ENCODE results near the gene L3MBTL1. TPM values are rescaled to one million over a fixed set of nuclear protein-coding genes. Genes with fewer than 3 reads are reported as not detected.
A peak's percentile ranks its signal among the peaks of the same experiment; 100 is the strongest.

The L3MBTL1 gene
- total RNA-seq, 3 donors from 2014 or later (not counting 1 experiment from before 2014, with no cell fraction given) = 15.4 to 17.1 (median 17.0) TPM

GRCh38 chr20:43563429-43563828 is 55.9 kb downstream of the L3MBTL1 start:
- intact Hi-C loops (cut with micrococcal nuclease) = no loop called here
- H3K4me1 Mint-ChIP-seq = no peaks in the 10 kb centered on the region
- WGBS (ENCODE audit: insufficient coverage) = 74% methylated on average over 3 of the region's 3 CpGs
- Histone ChIP-seq H3K4me3 (ENCODE audit: low read length) (no peak overlapping the region), H3K4me1 (ENCODE audit: control insufficient read depth, insufficient read depth, low read length) (no peaks in the 10 kb centered on the region), H3K36me3 (ENCODE audit: control insufficient read depth, insufficient read depth, low read length) (no peaks in the 10 kb centered on the region), H3K27ac (ENCODE audit: low read length) (no peak overlapping the region), H3K9me3 (ENCODE audit: control insufficient read depth, insufficient read depth, low read length) (no peaks in the 10 kb centered on the region), H3K27me3 (ENCODE audit: control insufficient read depth, insufficient read depth, low read length) (no peaks in the 10 kb centered on the region)
- no peak overlapping the region for H3K27ac Mint-ChIP-seq
- no peaks in the 10 kb centered on the region for H3K9me3 Mint-ChIP-seq
- no peaks in the 10 kb centered on the region for H3K36me3 Mint-ChIP-seq
- H3K27me3 Mint-ChIP-seq (ENCODE audit: low read depth in 2 of 2) = peaks cover 0 to 6% of the 10 kb centered on the region in 2 donors
- no peak overlapping the region for H3K4me3 Mint-ChIP-seq
- no peak for TF ChIP-seq CTCF (IDR thresholded peaks at IDR 0.05)
- ATAC-seq (no peak), DNase-seq (no peak)

- Histone ChIP-seq H3K4me1 (ENCODE audit: control insufficient read depth, insufficient read depth, low read length) (no peaks in the 10 kb centered on the region), H3K36me3 (ENCODE audit: control insufficient read depth, insufficient read depth, low read length) (no peaks in the 10 kb centered on the region), H3K27ac (ENCODE audit: low read length) (no peak overlapping the region), H3K27me3 (ENCODE audit: control insufficient read depth, insufficient read depth, low read length) (no peaks in the 10 kb centered on the region), H3K4me3 (ENCODE audit: low read length) (no peak overlapping the region), H3K9me3 (ENCODE audit: control insufficient read depth, insufficient read depth, low read length) (no peaks in the 10 kb centered on the region)
- H3K4me1 Mint-ChIP-seq = no peaks in the 10 kb centered on the region
- H3K4me3 Mint-ChIP-seq = no peak overlapping the region
- H3K27me3 Mint-ChIP-seq (ENCODE audit: low read depth in 2 of 2) = peaks cover 0 to 6% of the 10 kb centered on the region in 2 donors
- WGBS (ENCODE audit: insufficient coverage) = 93% methylated on average over 7 of the region's 7 CpGs
- DNase-seq = no peak
- no peaks in the 10 kb centered on the region for H3K36me3 Mint-ChIP-seq
- intact Hi-C loops (cut with micrococcal nuclease) = no loop called here
- peak in 1 of 3 donors; percentile 28 for ATAC-seq
- no peaks in the 10 kb centered on the region for H3K9me3 Mint-ChIP-seq
- no peak overlapping the region for H3K27ac Mint-ChIP-seq
- no peak for TF ChIP-seq CTCF (IDR thresholded peaks at IDR 0.05)
Observed at GRCh38 chr20:43563991-43564390, 56.5 kb downstream of the L3MBTL1 start.

- WGBS (ENCODE audit: insufficient coverage) = 98% methylated on average over 8 of the region's 8 CpGs
- Mint-ChIP-seq H3K36me3 (no peaks in the 10 kb centered on the region), H3K27ac (no peak overlapping the region), H3K27me3 (ENCODE audit: low read depth in 2 of 2) (peaks cover 0 to 3% of the 10 kb centered on the region in 2 donors), H3K9me3 (no peaks in the 10 kb centered on the region), H3K4me3 (no peak overlapping the region), H3K4me1 (no peaks in the 10 kb centered on the region)
- intact Hi-C loops (cut with micrococcal nuclease) = no loop called here
- H3K27ac ChIP-seq (ENCODE audit: low read length) = no peak overlapping the region
- H3K4me3 ChIP-seq (ENCODE audit: low read length) = no peak overlapping the region
- no peaks in the 10 kb centered on the region for H3K4me1 ChIP-seq (ENCODE audit: control insufficient read depth, insufficient read depth, low read length)
- ATAC-seq = peak in 1 of 3 donors; percentile 30
- no peak for TF ChIP-seq CTCF (IDR thresholded peaks at IDR 0.05)
- no peaks in the 10 kb centered on the region for H3K36me3 ChIP-seq (ENCODE audit: control insufficient read depth, insufficient read depth, low read length)
- H3K27me3 ChIP-seq (ENCODE audit: control insufficient read depth, insufficient read depth, low read length) = no peaks in the 10 kb centered on the region
- no peaks in the 10 kb centered on the region for H3K9me3 ChIP-seq (ENCODE audit: control insufficient read depth, insufficient read depth, low read length)
- DNase-seq = no peak
Observed at GRCh38 chr20:43564455-43564854, 57.0 kb downstream of the L3MBTL1 start.

GRCh38 chr20:43564993-43565757 is 57.7 kb downstream of the L3MBTL1 start:
- Histone ChIP-seq H3K9me3 (ENCODE audit: control insufficient read depth, insufficient read depth, low read length) (no peaks in the 10 kb centered on the region), H3K4me1 (ENCODE audit: control insufficient read depth, insufficient read depth, low read length) (no peaks in the 10 kb centered on the region), H3K4me3 (ENCODE audit: low read length) (no peak overlapping the region), H3K27me3 (ENCODE audit: control insufficient read depth, insufficient read depth, low read length) (no peaks in the 10 kb centered on the region), H3K36me3 (ENCODE audit: control insufficient read depth, insufficient read depth, low read length) (no peaks in the 10 kb centered on the region), H3K27ac (ENCODE audit: low read length) (no peak overlapping the region)
- DNase-seq (no peak), ATAC-seq (no peak)
- no peaks in the 10 kb centered on the region for H3K4me1 Mint-ChIP-seq
- WGBS (ENCODE audit: insufficient coverage) = 88% methylated on average over 18 of the region's 18 CpGs
- H3K27ac Mint-ChIP-seq = no peak overlapping the region
- no peak overlapping the region for H3K4me3 Mint-ChIP-seq
- peaks cover 0 to 3% of the 10 kb centered on the region in 2 donors for H3K27me3 Mint-ChIP-seq (ENCODE audit: low read depth in 2 of 2)
- no peaks in the 10 kb centered on the region for H3K36me3 Mint-ChIP-seq
- no peak for TF ChIP-seq CTCF (IDR thresholded peaks at IDR 0.05)
- intact Hi-C loops (cut with micrococcal nuclease) = no loop called here
- H3K9me3 Mint-ChIP-seq = no peaks in the 10 kb centered on the region
